Nephron (organoid): ENCODE measurements around the gene TRAPPC12.
"Not testable (repeated sequence)": the region's sequence is repeated elsewhere in the genome, so short reads cannot be mapped to it uniquely, and the experiment has no call there.

ENCODE experiments used
- H3K27ac Mint-ChIP-seq, 3 experiments: 2 replicates each; pipeline ENCODE4 v1.8.0; 2020; ENCODE audit warnings: mixed read lengths in 3 of 3, mild to moderate bottlenecking in 2 of 3, moderate library complexity in 1 of 3
- H3K27me3 Mint-ChIP-seq: 2 replicates; pipeline ENCODE4 v1.8.0; 2021; ENCODE audit warnings: low read depth, mild to moderate bottlenecking, moderate library complexity, mixed read lengths
- H3K36me3 Mint-ChIP-seq: 2 replicates; pipeline ENCODE4 v1.8.0; 2020; ENCODE audit warnings: low read depth, mixed read lengths
- H3K4me1 Mint-ChIP-seq: 2 replicates; pipeline ENCODE4 v1.8.0; 2020; ENCODE audit warnings: mixed read lengths
- H3K4me3 Mint-ChIP-seq, 3 experiments: 2 replicates each; pipeline ENCODE4 v1.8.0; 2020; ENCODE audit warnings: mild to moderate bottlenecking in 3 of 3, mixed read lengths in 3 of 3, moderate library complexity in 2 of 3
- H3K9me3 Mint-ChIP-seq: 2 replicates; pipeline ENCODE4 v1.8.0; 2020; ENCODE audit warnings: mixed read lengths
- TF ChIP-seq, protein P1 (sequence below), 3 experiments: fragments of 200-600 bp; sonication (generic); IDR thresholded peaks; one replicate each; pipeline ENCODE4 v1.5.0; 2021; ENCODE audit warnings: antibody characterized with exemption in 3 of 3; ENCODE audit not compliant: unreplicated experiment in 3 of 3

TRAPPC12 gene

DNA sequence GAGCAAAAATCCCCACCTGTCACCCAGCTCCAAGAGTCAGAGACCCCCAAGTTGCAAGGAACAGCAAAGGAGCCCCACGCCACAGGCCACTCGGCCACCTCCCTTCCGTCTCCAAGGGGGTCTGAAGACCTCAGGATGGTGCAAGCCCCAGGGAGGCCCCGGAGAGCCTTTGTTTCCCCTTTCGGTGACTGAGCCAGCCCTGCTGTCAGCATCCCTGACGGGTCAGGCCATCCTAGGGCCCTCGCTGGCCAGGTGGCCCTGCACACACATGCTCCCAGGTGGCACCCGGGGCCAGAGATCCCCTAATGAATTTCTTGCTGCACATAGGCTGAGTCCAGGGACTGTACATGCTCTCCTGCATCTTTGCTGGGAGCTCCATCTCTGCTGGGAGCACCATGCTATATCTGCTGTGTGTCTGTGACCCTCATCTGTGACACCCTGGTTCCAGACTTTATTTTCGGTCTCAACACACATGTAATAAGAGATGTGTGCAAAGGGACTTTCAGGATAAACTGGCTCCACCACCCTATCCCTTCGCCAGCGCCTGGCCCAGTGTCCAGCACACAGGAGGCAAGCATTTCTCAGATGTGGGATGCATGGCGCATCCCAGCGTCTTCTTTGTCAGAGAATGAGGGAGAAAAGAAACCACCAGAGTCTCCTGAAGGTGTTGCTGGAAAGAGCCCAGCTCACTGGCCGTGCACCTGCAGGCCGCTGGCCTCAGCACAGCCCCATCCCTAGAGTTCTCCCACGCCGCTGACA is 112.4 kb downstream of the TRAPPC12 start:
- Mint-ChIP-seq H3K4me3 (no peak overlapping the region), H3K27ac (peak overlapping the region in 2 of 3 experiments; percentile 26 to 55), H3K9me3 (no peaks in the 10 kb centered on the region), H3K4me1 (peaks cover 59% of the 10 kb centered on the region), H3K36me3 (peaks cover 17% of the 10 kb centered on the region), H3K27me3 (peaks cover 6% of the 10 kb centered on the region)
- TF ChIP-seq, protein P1, sequence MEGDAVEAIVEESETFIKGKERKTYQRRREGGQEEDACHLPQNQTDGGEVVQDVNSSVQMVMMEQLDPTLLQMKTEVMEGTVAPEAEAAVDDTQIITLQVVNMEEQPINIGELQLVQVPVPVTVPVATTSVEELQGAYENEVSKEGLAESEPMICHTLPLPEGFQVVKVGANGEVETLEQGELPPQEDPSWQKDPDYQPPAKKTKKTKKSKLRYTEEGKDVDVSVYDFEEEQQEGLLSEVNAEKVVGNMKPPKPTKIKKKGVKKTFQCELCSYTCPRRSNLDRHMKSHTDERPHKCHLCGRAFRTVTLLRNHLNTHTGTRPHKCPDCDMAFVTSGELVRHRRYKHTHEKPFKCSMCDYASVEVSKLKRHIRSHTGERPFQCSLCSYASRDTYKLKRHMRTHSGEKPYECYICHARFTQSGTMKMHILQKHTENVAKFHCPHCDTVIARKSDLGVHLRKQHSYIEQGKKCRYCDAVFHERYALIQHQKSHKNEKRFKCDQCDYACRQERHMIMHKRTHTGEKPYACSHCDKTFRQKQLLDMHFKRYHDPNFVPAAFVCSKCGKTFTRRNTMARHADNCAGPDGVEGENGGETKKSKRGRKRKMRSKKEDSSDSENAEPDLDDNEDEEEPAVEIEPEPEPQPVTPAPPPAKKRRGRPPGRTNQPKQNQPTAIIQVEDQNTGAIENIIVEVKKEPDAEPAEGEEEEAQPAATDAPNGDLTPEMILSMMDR (IDR thresholded peaks at IDR 0.05; ENCODE audit: unreplicated experiment in 3 of 3): no peak

DNA sequence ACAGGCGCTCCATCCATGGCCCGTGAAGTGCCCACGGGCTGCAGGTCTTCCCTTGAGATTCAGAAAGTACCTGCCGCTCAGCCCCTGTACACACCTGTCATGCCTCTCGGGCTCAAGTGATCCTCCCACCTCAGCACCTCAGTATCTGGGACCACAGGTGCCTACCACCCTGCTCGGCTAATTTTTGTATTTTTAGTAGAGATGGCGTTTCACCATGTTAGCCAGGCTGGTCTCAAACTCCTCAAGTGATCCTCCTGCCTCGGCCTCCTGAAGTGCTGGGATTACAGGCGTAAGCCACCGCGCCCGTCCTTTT is 112.9 kb downstream of the TRAPPC12 start:
- not testable (repeated sequence) for H3K27me3 Mint-ChIP-seq, H3K9me3 Mint-ChIP-seq, H3K27ac Mint-ChIP-seq, H3K4me3 Mint-ChIP-seq
- peaks cover 61% of the 10 kb centered on the region for H3K4me1 Mint-ChIP-seq
- H3K36me3 Mint-ChIP-seq: peaks cover 22% of the 10 kb centered on the region

DNA sequence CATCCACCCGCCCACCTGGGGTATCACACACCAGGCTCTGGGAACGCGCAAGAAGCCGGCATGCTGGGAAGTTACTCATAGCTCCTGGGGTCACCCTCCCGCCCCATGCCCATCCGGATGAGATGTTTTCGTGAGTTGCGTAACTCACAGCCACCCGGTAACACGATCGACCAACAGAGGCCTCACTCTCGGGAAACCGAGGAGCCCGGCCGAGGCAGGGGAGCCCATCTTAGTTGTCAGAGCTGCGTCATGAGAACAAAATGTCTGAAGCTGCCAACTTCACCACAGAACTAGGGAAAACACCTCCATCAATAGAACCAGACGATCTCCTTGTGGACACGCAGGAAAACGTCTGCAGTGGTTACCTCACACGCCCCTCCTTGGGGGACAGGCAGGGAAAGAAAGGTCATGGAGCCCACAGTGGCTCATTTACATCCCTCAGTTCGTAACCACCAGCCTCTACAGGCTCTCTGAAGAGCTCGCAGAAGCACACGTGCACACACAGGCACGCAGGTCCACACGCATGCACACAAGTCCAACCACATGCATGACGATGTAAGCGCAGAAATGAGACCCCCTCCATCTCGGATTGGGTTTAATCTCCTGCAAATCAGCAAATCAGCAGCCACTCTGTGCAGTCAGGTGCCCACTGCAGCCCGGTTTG is 113.6 kb downstream of the TRAPPC12 start:
- H3K4me3 Mint-ChIP-seq: no peak overlapping the region
- H3K36me3 Mint-ChIP-seq: peaks cover 20% of the 10 kb centered on the region
- H3K27ac Mint-ChIP-seq: peak overlapping the region; percentile 25 to 63 (median 38)
- H3K4me1 Mint-ChIP-seq: peaks cover 61% of the 10 kb centered on the region
- TF ChIP-seq, protein P1 (IDR thresholded peaks at IDR 0.05; ENCODE audit: unreplicated experiment in 3 of 3): no peak
- no peaks in the 10 kb centered on the region for H3K9me3 Mint-ChIP-seq
- H3K27me3 Mint-ChIP-seq: peaks cover 6% of the 10 kb centered on the region

DNA sequence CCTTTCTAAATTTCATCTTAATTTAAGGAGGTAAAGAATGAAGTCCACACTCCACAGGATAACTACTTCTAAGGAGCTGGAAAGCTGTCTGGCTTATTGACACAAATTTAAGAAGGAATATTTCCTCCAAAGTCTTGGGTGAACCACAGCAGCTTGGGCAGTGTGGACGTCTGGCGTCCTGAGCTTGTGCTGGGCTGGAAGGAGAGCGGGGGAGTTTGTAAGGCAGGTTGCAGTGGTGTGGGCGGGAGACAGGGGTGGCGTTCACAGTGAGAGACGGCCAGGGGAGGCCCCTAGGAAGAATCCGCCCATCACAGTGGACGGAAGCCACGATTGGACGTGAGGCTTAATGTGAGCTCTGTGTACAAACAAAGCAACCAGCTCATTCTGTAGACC is 114.1 kb downstream of the TRAPPC12 start:
- Mint-ChIP-seq H3K27ac (peak overlapping the region; percentile 25 to 63 (median 38)), H3K36me3 (peaks cover 23% of the 10 kb centered on the region), H3K4me1 (peaks cover 60% of the 10 kb centered on the region), H3K9me3 (no peaks in the 10 kb centered on the region), H3K4me3 (peak overlapping the region; percentile 6 to 43 (median 26)), H3K27me3 (peaks cover 6% of the 10 kb centered on the region)
- TF ChIP-seq, protein P1 (IDR thresholded peaks at IDR 0.05; ENCODE audit: unreplicated experiment in 3 of 3): no peak

DNA sequence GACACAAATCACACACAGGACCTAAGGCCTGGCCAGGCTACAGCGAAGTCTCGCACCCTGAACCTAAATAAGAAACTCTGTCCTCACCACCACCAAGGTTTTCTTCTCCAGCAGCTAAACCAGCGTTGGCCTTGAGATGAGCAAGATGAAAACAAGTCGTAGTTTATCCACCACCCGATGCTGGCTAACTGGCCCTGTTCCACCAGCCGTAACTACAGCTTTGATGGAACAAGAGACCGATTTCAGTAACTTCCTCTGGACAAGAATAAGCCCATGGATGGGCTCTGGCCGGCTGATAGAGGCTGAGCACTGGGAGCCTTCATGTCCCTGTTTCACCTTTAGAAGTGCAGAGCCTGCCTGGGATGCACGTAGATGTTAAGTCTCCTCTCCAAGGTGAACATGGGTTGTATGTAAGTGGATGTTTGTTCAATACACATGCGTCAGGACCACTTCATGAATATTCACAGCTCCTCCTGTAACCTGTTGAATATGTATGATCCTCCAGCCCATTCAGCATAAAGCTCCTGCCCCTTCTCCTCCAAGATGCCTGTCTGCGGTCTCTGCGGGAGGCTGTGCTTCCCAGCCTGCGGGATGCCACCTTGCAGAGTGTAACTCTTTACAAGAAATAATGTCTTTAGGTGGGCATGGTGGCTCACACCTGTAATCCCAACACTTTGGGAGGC is 115.6 kb downstream of the TRAPPC12 start:
- Mint-ChIP-seq H3K9me3 (no peaks in the 10 kb centered on the region), H3K27ac (no peak overlapping the region), H3K4me3 (no peak overlapping the region), H3K4me1 (peaks cover 45% of the 10 kb centered on the region), H3K27me3 (peaks cover 6% of the 10 kb centered on the region), H3K36me3 (peaks cover 35% of the 10 kb centered on the region)
- TF ChIP-seq, protein P1 (IDR thresholded peaks at IDR 0.05; ENCODE audit: unreplicated experiment in 3 of 3): no peak

DNA sequence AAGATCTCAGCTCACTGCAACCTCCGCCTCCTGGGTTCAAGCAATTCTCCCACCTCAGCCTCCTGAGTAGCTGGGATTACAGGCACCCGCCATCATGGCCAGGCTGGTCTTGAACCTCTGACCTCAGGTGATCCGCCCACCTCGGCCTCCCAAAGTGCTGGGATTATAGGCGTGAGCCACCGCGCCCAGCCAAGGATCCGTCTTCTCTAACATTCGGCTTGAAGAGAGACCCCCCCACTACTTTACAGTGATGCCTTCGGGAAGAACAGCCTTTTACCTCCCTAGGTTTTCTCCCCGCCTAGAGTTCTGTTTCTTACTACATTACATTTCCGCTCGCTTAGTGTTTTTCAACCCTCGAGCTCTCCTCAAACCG is 117.2 kb downstream of the TRAPPC12 start:
- peaks cover 30% of the 10 kb centered on the region for H3K4me1 Mint-ChIP-seq
- H3K9me3 Mint-ChIP-seq, H3K4me3 Mint-ChIP-seq, H3K27me3 Mint-ChIP-seq: not testable (repeated sequence)
- peaks cover 40% of the 10 kb centered on the region for H3K36me3 Mint-ChIP-seq
- peak overlapping the region in 2 of 3 experiments; percentile 8 to 47 for H3K27ac Mint-ChIP-seq
